Endothelial cell of umbilical vein (primary cell): ENCODE data around the gene DGCR6L.
"Not testable (repeated sequence)": the region's sequence is repeated elsewhere in the genome, so short reads cannot be mapped to it uniquely, and the experiment has no call there.

Source experiments
- EZH2 ChIP-seq: IDR thresholded peaks from 2 replicates; pipeline ENCODE4 v1.6.1; 2012; ENCODE audit warnings: borderline replicate concordance, low read depth, mild to moderate bottlenecking, moderate library complexity, low read length, inconsistent platforms; ENCODE audit not compliant: severe bottlenecking
- FOS ChIP-seq: IDR thresholded peaks from 2 replicates; pipeline ENCODE4 v1.6.1; 2011; ENCODE audit warnings: mild to moderate bottlenecking, low read length, moderate library complexity, borderline replicate concordance; ENCODE audit not compliant: insufficient read depth
- GATA2 ChIP-seq: IDR thresholded peaks from 2 replicates; pipeline ENCODE4 v1.7.0; 2011; ENCODE audit warnings: low read depth, mild to moderate bottlenecking, moderate library complexity, mixed read lengths, low read length; ENCODE audit not compliant: insufficient read length, insufficient read depth
- JUN ChIP-seq: IDR thresholded peaks from 2 replicates; pipeline ENCODE4 v1.6.1; 2011; ENCODE audit warnings: borderline replicate concordance, low read depth; ENCODE audit not compliant: insufficient read length, insufficient read depth
- MYC ChIP-seq: IDR thresholded peaks from one replicate; pipeline ENCODE4 v1.6.1; 2011; ENCODE audit warnings: mild to moderate bottlenecking, low read depth, low read length
- POLR2A ChIP-seq: IDR thresholded peaks from 2 replicates; pipeline ENCODE4 v1.6.1; 2012; ENCODE audit warnings: low read depth, mild to moderate bottlenecking, control low read depth, low read length
- POLR2AphosphoS5 ChIP-seq: IDR thresholded peaks from 2 replicates; pipeline ENCODE4 v1.6.1; 2012; ENCODE audit warnings: low read depth, mild to moderate bottlenecking, control low read depth, low read length, moderate library complexity; ENCODE audit not compliant: insufficient read depth
- TF ChIP-seq, protein P1 (sequence below), 2 donors: IDR thresholded peaks; 1 replicate in 1 of 2; 2 replicates in 1 of 2; pipeline ENCODE4 v1.5.1; 2011; ENCODE audit warnings: low read length in 2 of 2, mild to moderate bottlenecking in 2 of 2, moderate library complexity in 2 of 2, control low read depth in 1 of 2, inconsistent platforms in 1 of 2, low read depth in 1 of 2; ENCODE audit not compliant: insufficient read depth in 1 of 2; ENCODE audit errors: extremely low read depth in 1 of 2
- TF ChIP-seq, protein P2 (sequence below): IDR thresholded peaks from 2 replicates; pipeline ENCODE4 v1.6.1; 2011; ENCODE audit not compliant: insufficient read depth, insufficient read length

DNA sequence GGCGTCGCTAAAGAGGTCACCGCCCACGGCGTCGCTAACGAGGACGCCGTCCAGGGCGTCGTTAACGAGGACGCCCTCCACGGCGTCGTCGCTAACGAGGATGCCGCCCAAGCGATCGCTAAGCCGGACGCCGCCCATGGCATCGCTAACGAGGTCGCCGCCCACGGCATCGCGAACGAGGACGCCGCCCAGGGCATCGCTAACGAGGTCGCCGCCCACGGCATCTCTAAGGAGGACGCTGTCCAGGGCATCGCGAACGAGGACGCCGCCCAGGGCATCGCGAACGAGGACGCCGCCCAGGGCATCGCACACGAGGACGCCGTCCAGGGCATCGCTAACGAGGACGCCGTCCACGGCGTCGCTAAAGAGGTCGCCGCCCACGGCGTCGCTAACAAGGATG is 37.0 kb upstream of the DGCR6L start:
- not testable (repeated sequence) for TF ChIP-seq EZH2, JUN, POLR2A, FOS, POLR2AphosphoS5, GATA2, MYC
- TF ChIP-seq, protein P1, sequence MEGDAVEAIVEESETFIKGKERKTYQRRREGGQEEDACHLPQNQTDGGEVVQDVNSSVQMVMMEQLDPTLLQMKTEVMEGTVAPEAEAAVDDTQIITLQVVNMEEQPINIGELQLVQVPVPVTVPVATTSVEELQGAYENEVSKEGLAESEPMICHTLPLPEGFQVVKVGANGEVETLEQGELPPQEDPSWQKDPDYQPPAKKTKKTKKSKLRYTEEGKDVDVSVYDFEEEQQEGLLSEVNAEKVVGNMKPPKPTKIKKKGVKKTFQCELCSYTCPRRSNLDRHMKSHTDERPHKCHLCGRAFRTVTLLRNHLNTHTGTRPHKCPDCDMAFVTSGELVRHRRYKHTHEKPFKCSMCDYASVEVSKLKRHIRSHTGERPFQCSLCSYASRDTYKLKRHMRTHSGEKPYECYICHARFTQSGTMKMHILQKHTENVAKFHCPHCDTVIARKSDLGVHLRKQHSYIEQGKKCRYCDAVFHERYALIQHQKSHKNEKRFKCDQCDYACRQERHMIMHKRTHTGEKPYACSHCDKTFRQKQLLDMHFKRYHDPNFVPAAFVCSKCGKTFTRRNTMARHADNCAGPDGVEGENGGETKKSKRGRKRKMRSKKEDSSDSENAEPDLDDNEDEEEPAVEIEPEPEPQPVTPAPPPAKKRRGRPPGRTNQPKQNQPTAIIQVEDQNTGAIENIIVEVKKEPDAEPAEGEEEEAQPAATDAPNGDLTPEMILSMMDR (IDR thresholded peaks at IDR 0.05; ENCODE audit: extremely low read depth in 1 of 2, insufficient read depth in 1 of 2, low read depth in 1 of 2, low read length in 2 of 2): not testable (repeated sequence)
- TF ChIP-seq, protein P2, sequence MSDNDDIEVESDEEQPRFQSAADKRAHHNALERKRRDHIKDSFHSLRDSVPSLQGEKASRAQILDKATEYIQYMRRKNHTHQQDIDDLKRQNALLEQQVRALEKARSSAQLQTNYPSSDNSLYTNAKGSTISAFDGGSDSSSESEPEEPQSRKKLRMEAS: not testable (repeated sequence)
